GM19397 (cell line): ENCODE data around the gene ZNF813.

ENCODE experiments used
- ATAC-seq: cut with Tn5 transposase; IDR thresholded peaks from one replicate; pipeline ENCODE4 v1.9.1; 2021; ENCODE audit warnings: mild to moderate bottlenecking, moderate library complexity; ENCODE audit not compliant: unreplicated experiment

ZNF813 gene

GRCh38 chr19:53519446-53519845 is 51.9 kb downstream of the ZNF813 start:
- ATAC-seq = no peak

GRCh38 chr19:53520163-53520546 is 52.6 kb downstream of the ZNF813 start:
- ATAC-seq = no peak

- ATAC-seq = peak; percentile 98
Measured at GRCh38 chr19:53520547-53521372, 53.2 kb downstream of the ZNF813 start.

- ATAC-seq = no peak
Measured at GRCh38 chr19:53521373-53522202, 54.1 kb downstream of the ZNF813 start.

- ATAC-seq = no peak
Measured at GRCh38 chr19:53525922-53526321, 58.4 kb downstream of the ZNF813 start.

- no peak for ATAC-seq
Measured at GRCh38 chr19:53530622-53531021, 63.1 kb downstream of the ZNF813 start.

- ATAC-seq = no peak
Measured at GRCh38 chr19:53531457-53531856, 63.9 kb downstream of the ZNF813 start.

GRCh38 chr19:53532362-53532761 is 64.8 kb downstream of the ZNF813 start:
- ATAC-seq = no peak

- ATAC-seq = no peak
Measured at GRCh38 chr19:53536225-53536548, 68.7 kb downstream of the ZNF813 start.

- ATAC-seq = no peak
Measured at GRCh38 chr19:53537121-53537520, 69.6 kb downstream of the ZNF813 start.

GRCh38 chr19:53537521-53538377 is 70.2 kb downstream of the ZNF813 start, which contains the start of gene ZNF331:
ZNF331 (plus strand) TSS chr19:53538145; CDS start chr19:53569377, 31,232 bp downstream.
- ATAC-seq = peak; percentile 83

- no peak for ATAC-seq
Measured at GRCh38 chr19:53538378-53539109, 71.0 kb downstream of the ZNF813 start.

- ATAC-seq = no peak
Measured at GRCh38 chr19:53540091-53540490, 72.6 kb downstream of the ZNF813 start.

- no peak for ATAC-seq
Measured at GRCh38 chr19:53541971-53542370, 74.4 kb downstream of the ZNF813 start.

GRCh38 chr19:53545271-53546065 is 77.9 kb downstream of the ZNF813 start:
- no peak for ATAC-seq
